Adrenal gland (tissue), 5 donors: Measurements from ENCODE around the gene SCARB1.

Experiments
- CTCF ChIP-seq, 6 experiments: fragments of 450-650 bp in 4 of 6; fragments of 200-600 bp in 2 of 6; sonication (generic) in 1 of 6; IDR thresholded peaks; 1 replicate in 5 of 6; 2 replicates in 1 of 6; pipeline versions ENCODE4 v1.5.1 to v1.8.0; 2016 to 2021; ENCODE audit warnings: antibody characterized with exemption in 6 of 6, mild to moderate bottlenecking in 2 of 6, moderate library complexity in 1 of 6
- POLR2A ChIP-seq, 2 donors: fragments of 450-650 bp; IDR thresholded peaks; one replicate each; pipeline ENCODE4 v1.6.1; 2017; ENCODE audit warnings: antibody characterized with exemption in 2 of 2, mild to moderate bottlenecking in 2 of 2, moderate library complexity in 1 of 2
- donor health status: DM: no; HTN: no; CAD: no.

DNA sequence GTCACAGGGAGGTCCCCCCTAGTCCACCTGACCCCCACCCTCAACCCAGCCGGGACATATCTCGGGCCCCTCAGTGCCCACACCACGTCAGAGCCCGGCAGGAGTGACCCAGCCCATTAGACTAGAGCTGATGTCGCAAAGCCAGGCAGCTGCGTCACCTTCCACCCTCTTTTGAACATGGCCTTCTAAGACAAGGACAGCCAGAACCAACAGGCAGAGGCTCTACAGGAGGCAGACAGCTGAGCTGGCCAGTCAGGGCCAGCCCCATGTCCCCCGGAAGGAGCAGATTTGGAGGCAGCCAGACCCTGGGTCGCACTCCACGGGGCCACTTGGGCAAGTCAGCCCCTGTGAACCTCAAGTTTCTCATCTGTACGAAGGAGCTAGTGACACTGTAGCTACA lies 44.1 kb downstream of the SCARB1 start:
- peak; percentile 43 to 83 for TF ChIP-seq POLR2A (IDR thresholded peaks at IDR 0.05)
- no peak for TF ChIP-seq CTCF (IDR thresholded peaks at IDR 0.05)
